Ecto neural progenitor cell (in vitro differentiated cells): Measurements from ENCODE around the gene WDPCP.
"Not testable (repeated sequence)": the region's sequence is repeated elsewhere in the genome, so short reads cannot be mapped to it uniquely, and the experiment has no call there.

Experiments used
- DNase-seq: peaks from one replicate; pipeline ENCODE4 v3.0.0-alpha.2; 2018; ENCODE audit warnings: low spot score

The WDPCP gene

DNA sequence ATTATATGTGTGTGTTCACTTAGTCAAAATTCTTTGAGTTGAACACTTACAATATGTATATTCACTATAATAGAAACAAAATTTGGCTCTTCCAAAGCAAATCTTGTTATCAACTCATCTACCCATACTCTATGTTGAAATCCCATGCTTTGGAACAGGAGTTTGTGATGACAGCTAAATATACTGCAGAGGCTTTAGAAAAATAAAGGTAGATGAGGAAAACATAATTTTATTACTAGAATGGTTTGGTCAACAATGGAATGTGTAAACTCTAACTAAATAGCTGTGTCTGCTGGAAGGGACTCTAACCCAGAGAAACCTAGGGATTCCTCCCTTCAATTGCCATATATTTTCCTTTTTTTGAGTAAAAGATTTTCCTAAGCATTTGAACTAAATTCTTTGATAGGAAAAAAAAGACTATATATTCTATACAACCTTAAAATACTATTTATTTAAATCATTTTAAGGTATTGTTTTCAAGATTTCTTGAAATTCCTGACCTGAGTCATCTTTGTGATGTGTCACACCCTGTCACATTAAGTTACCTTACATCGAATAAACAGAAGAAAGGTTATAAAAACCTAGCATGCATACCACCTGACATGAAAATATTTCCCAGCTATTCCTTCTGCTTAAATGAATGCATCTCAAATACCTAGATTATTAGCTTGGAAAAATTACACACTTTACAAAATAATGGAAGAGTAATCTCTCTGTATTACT lies 362.2 kb downstream of the WDPCP start:
- no peak for DNase-seq

DNA sequence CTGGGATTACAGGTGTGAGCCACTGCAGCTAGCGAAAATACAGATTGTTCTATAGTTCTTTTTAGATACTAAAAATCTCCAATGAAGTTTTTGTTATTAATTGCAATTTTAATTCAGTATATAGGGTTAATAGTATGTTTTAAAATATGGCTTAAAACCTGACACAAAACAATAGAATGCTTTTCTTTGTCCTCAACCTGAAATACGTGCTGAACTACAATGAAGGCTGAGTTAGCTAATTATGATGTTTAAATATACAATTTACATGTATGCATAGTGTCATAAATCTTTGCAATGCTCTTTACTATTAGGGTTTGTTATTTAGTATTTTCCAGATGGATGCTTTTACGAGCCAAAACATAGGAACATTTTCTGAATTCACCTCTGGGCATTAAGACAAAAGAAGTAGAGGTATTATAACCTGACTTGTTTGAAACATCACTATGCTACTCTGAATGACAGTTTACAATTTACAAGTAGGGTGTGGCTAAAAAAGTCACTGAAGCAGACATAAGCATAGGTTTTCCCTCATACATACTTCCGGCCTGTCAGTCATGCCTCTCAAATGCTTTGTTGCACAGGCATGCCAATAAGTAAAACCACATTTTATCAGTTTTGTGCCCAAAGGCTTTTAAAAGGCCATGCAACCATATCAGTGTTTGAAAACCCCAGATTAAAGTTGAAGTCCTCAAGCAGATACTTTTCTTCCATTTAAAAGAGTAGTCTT lies 369.3 kb downstream of the WDPCP start:
- no peak for DNase-seq

DNA sequence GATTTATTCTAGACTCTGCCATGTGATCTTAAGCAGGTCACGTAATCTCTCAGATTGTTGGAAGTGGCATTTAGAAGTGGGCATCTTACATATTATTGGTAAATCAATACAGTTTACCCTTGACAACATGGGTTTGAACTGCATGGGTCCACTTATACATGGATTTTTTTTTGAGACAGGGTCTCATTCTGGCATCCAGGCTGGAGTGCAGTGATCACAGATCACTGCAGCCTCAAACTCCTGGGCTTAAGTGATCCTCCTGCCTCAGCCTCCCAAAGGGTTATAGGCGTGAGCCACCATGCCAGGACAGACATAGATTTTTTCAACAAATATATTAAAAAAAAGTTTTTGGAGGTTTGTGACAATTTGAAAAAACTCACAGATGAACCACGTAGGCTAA lies 393.0 kb downstream of the WDPCP start:
- no peak for DNase-seq

DNA sequence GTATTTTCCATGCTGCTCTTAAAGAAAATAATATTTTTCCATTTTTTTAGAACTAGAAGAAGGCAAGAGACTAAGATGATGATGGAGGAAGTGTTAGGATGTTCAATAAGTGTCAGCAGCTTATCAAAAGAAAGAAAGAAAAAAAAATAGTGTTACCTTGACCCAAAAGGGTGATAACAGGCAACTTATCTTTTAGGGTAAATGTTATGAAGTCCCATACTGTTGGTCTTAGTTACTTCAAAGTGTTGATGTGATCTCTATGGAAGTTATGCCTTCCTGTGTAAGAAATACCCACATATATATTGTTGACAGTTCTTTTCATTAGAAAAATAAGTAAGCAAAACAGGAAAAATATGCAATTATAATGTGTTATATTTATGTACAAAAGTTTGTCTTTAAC lies 394.1 kb downstream of the WDPCP start:
- no peak for DNase-seq

DNA sequence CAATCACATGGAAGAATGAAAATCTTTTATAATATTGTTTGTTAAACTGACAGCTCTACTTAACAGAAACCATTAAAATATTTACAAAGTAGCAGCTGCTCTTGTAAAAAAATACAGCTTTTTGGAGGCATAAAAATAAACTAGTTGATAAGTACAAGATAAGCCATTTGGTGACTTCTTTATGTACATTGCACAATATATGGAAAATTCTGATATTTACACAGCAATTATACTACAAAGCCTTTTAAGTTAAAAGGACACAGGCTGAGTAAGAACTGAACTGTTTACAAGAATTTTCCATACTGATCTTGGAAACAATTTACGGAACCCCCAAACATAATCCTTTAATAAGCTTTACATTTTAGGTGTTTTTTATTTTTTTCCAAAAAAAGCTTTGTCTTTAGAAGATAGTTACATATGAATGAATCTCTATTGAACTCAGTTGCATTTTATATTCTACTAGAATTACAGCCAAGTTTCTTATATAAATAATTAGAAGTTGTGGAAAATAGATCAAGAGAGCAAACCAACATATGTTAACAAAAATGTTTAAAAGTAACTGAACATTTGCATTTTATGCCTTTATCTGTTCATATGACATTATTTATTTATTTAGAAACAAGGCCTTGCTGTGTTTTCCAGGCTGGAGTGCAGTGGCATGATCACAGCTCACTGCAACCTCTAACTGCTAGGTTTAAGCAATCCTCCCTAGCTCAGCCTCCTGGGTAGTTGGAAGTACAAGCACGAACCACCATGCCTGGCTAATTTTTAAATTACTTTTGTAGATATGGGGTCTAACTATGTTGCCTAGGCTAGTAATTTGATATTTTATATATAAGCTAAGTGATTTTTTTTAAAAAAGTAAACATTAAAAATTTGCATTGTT lies 395.1 kb downstream of the WDPCP start:
- no peak for DNase-seq

DNA sequence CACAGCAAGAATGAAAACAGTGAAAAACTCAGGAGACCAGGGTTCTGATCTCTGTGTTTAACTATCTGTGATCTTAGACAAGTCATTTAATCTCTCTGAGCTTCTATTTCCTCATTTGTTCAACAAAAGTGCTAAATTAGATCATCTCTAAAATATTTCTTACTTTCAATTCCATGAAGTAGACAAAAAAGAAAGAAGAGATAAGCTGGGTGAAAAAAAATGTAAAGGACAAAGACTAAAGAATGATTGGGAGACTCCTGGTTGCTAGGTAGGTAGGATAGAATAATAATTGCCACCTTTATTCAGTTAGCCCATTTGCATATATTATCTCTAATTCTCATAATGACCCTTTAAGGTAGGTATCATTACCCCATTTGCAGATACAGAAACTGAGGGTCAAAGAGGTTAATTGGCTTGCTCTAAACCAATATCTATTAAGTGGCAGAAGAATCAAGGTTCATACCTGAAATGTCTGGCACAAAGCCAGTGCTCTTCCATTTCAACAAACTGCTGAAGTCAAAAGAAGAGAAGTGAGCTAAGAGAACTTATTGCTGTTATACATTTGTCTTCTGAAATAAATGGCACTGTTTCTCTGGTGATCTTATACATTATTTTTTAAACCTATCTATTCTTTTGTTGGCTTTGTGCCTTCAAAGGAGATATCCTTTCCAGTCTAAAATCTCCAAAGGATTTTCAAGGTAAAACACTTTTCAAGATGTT lies 395.9 kb downstream of the WDPCP start:
- no peak for DNase-seq

DNA sequence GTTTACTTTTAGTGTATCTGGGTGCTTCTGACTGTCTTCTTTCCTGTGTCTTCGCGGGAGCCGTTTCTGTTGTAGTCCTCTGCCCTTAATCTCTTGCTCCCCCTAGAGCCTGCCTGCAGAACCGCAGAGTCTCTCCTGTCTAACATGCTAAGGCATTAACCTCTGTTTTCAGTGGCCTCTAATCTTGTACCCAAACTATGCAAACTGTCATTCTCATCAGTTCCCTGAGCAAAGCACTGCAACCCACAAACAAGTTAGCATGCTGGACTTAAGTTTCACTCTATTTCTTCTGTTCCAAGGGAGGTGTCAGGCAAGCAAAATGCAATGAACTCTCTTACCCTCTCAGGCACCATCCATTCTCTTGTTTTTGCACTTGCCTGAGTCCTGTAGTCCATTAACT lies 399.3 kb downstream of the WDPCP start:
- no peak for DNase-seq

DNA sequence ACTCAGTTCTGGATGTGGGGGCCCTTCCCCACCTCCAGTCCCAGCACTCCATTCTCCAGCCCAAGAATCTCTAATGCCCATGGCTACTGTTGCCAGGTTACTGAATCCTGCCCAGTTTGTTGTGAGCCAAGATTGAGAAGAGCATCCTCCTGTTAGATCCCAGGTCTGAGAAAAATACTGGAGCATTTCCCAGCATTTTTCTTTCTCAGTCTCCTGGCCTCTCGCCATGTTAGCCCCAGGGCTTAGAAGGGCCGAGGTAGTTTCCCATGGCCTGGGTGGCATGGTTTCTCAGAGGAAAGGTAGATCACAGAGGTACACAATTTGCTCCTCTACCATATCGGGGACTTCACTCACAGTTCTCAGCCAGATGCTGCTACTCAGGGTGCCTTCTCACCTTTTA lies 401.9 kb downstream of the WDPCP start:
- no peak for DNase-seq

DNA sequence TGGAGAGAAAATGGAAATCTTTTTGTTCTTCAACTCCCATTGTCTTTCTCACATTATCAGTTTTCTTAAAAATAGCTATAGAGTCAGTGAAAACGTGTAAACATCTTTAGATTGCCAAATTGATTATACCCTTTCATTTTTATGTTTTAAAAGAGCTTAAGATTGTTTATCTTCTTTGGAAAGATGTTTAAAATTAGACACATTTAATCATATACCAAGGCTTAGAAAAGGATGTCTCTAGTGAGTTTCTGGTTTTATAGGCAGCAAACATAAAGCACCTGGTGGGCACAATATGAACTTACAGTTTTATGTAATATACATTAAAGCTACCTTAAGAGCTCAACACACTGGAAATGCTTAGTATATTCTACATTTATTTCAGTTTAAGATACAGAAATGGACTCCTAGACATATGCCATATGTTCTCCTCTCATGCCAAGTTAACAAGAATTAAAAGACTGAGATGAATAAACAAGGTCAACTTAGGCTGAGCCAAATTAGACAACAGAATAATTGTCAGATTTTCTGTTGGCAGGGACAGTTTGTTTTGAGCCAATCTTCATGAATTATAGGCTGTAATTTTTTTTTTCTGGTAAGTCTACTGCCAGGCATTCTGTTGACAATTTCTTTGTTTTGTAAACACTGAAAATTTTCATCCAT lies 425.0 kb downstream of the WDPCP start:
- no peak for DNase-seq

DNA sequence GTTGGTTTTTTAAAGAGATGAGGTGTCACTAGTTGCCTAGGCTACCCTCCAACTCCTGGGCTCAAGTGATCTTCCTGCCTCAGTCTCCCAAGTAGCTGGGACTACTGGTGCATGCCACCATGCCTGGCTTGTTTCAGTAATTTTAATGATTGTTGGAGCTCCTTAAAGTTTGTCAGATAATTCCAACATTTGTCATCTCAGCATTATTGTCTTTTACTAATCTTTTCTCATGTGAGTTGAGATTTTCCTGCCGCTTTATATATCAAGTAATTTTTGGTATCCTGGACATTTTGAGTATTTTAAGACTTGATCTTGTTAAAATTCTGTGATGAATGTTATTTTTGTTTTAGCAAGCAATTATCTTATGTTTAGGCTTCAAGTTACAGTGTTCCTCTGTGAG lies 429.0 kb downstream of the WDPCP start:
- DNase-seq = no peak

DNA sequence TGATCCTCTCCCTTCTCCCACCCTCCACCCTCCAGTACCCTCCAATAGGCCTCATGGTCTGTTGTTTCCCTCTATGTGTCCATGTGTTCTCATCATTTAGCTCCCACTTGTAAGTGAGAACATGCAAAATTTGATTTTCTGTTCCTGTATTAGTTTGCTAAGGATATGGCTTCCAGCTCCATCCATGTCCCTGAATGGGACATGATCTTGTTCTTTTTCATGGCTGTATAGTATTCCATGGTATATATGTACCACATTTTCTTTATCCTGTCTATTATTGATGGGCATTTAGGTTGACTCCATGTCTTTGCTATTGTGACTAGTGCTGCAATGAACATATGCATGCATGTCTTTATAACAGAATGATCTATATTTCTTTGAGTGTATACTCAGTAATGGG lies 451.6 kb downstream of the WDPCP start:
- not testable (repeated sequence) for DNase-seq

DNA sequence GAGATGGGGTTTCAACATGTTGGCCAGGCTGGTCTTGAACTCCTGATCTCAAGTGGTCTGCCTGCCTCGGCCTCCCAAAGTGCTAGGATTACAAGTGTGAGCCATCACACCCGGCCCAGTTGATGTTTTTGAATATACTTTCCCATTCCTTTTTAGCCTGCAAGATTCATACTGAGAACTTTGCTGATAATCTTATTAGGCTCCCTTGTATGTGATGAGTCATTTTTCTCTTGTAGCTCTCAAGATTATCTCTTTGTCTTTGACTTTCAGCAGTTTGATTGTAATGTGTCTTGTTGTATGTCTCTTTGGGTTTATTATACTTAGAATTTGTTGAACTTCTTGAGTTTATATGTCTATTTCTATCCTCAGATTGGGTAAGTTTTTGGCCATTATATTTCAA lies 456.3 kb downstream of the WDPCP start:
- no peak for DNase-seq

DNA sequence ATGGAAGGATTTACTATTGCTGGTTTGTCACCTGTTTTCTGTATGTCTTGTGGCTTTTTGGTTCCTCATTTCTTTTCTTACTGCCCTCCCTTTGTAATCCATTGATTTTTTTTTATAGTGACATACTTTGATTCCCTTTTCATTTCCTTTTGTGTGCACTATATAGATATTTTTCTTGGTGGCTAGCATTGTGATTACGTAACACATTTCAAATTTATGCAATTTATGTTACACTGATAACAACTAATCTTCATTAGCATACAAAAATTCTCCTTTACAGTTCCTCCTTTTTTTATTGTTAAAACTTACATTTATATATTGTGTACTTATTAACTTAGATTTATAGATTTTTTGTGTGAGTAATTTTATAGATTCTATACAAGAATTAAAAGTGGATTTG lies 457.1 kb downstream of the WDPCP start:
- DNase-seq = no peak

DNA sequence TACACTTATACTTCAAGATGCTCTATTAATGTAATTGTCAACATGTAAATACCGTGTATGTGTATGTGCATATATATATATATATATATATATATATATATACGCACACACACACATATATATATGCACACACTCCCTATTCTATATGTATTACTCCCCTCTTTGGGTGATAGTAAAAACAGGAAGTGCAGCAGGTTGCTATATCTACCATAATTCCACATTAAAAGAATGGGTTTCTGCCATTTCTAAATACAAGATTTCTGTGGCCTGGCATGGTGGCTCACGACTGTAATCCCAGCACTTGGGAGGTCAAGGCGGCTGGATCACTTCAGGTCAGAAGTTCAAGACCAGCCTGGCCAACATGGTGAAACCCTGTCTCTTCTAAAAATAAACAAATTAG lies 460.7 kb downstream of the WDPCP start:
- no peak for DNase-seq

DNA sequence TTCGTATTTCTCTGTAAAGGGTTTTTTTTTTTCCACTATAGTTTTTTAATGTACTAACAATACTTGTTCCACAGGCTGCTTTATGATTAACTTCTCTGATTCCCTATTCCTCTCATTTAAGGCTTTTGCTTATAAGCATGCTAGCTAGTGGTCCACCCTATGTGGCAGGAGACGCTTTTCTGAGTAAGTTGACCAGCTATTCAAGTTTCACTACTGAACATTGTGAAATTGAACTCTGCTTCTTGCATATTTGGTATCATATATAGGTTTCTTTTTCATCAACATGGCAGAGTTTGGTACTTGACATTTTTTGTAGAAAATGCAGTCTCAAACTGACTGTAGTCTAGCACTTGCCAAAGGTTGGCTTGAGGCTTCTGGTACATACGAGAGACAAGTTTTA lies 463.4 kb downstream of the WDPCP start:
- no peak for DNase-seq

DNA sequence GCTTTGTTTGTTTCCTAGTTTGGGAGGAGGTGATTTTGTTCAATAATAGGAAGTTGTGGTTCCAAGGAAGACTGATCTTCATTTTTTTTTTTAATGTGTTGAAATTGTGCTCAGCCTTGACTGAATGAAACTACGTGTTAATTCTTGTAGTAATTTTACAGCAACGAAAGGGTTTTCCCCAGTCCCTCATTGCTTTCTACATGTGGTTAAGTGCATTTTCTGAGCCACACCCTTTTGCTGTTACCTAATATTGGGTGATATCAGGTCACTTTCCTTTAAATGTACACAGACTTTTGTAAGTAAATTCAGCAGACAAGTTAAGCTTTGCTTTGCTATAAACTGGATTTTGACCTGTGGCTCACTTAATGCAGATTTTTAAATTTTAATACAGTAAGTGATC lies 464.1 kb downstream of the WDPCP start:
- no peak for DNase-seq

DNA sequence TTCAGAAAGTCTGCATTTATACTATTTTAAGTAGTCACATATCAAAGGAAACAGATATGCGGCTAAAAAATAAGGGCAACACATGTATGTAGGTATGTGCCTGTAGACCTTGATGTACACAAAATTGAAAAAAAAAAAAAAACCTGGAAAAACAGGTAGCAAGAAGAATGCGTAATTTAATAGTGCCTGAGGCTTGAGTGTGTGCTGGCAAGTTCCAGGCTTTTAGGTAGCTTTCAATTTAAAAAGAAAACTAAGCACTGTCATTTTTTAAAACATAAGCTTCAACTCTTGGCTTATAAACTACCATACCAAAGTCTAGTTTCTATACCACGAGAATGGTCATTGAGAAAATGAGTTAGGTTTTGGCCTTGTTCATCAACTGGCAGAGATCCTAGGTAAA lies 465.4 kb downstream of the WDPCP start:
- no peak for DNase-seq

DNA sequence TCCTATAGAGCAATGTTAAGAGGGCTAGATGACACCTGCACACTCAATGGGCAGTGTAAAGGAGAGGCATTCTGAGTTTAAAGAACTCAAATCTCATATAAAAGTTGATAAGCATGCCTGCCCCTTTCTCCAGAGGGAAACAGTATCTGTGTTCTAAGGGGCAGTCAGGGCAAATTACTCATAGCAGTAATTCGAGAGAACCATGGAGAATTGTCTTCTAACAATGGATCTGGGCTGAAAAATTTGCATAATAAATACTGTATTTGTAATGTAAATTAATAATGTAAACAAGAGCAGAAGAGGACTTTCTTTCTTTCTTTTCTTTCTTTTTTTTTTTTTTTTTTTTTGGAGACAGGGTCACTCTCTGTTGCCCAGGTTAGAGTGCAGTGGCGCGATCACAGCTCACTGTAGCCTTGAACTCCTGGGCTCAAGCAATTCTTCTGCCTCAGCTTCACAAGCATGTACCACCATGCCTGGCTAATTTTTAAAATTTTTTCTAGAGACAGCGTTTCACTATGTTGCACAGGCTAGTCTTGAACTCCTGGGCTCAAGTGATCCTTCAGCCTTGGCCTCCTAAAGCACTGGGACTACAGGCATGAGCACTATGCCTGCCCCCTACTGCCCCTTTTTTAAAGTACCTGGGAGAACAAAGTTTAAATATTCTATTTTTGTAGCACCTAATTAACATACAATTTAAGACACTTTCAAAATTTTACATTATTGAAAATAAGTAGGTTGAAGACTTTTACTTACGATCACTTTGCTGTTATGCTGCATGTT lies 467.0 kb downstream of the WDPCP start:
- no peak for DNase-seq

DNA sequence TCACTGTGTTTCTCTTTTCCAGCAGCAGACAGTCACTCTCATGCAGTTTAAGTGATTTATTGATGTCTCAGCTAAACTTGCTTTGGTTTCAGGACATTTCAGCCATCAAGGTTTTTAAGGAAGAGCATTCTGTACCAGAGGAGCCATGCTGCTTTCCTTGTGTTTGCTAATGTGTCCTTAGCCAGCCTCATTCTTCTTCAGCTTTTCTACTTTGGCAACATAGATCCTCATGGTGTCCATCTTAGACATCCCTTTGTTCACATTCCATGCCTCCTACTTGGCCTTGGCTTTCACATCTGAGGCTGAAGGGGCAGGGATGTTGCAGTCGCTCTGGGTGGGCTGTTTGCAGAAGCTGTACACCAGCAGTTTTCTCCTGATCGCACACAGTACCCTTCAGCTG lies 469.5 kb downstream of the WDPCP start:
- no peak for DNase-seq

DNA sequence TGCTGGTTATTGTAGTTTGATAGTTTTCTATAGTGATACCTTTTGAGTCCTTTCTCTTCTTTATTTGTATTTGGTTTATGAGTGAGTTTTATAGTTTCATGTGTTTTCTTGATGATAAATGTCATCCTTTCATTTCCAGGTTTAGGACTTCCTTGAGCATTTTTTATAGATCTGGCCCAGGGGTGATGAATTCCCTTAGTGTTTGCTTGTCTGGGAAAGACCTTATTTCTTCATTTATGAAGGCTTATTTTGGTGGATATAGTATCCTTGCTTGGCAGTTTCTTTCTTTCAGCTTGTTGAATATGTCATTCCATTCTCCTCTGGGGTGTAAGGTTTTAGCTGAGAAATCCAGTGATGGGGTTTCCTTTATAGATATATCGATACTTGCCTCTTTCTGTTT lies 483.8 kb downstream of the WDPCP start:
- no peak for DNase-seq

DNA sequence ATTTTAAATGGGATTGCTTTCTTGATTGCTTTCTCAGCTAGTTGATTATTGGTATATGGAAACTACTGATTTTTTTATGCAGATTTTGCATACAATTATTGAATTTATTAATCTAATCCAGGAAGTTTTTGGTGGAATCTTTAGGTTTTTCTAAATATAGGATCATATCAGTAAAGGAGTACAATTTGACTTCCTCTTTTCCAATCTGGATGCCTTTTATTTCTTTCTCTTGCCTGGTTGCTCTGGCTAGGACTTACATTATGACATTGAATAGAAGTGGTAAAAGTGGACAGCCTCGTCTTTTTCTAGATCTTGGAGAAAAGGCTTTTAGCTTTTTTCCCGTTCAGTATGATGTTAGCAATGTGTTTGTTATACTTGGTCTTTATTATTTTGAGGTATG lies 486.3 kb downstream of the WDPCP start:
- DNase-seq = no peak
